ACHN (cell line): Measurements from ENCODE around the gene NOL4L.
"Not testable (repeated sequence)": the region's sequence is repeated elsewhere in the genome, so short reads cannot be mapped to it uniquely, and the experiment has no call there.

ENCODE experiments used
- DNase-seq: peaks from one replicate; pipeline ENCODE4 v3.0.0-alpha.2; 2015
- in situ Hi-C: cut with HindIII; loops from 2 replicates; pipeline ENCODE4 v1.10.0; 2017; ENCODE audit warnings: low sequenced_read_pairs, low pct_ligation_motif_present, low pct_unique_long_range_greater_than_20kb

Gene NOL4L

GRCh38 chr20:32603046-32603726 is 18.1 kb upstream of the NOL4L start:
- no peak for DNase-seq
- in situ Hi-C loops, result no loop called here

- in situ Hi-C loops, result no loop called here
- DNase-seq, result no peak
These were observed 17.1 kb upstream of the NOL4L start for GRCh38 chr20:32602273-32602672.

GRCh38 chr20:32600681-32601237 is 15.6 kb upstream of the NOL4L start:
- DNase-seq, result no peak
- in situ Hi-C loops, result no loop called here

- in situ Hi-C loops, result no loop called here
- no peak for DNase-seq
These were observed 14.7 kb upstream of the NOL4L start for GRCh38 chr20:32599783-32600340.

- in situ Hi-C loops, result no loop called here
These were observed 13.5 kb upstream of the NOL4L start for GRCh38 chr20:32598606-32599005.

GRCh38 chr20:32597714-32598113 is 12.6 kb upstream of the NOL4L start:
- in situ Hi-C loops, result no loop called here
- DNase-seq, result no peak

More at GRCh38 chr20:32598606-32599005, 13.5 kb upstream of the NOL4L start:
- DNase-seq, result no peak

- DNase-seq, result no peak
- in situ Hi-C loops, result no loop called here
These were observed 11.6 kb upstream of the NOL4L start for GRCh38 chr20:32596681-32597252.

GRCh38 chr20:32595143-32595542 is 10.0 kb upstream of the NOL4L start:
- DNase-seq, result no peak
- in situ Hi-C loops, result no loop called here

GRCh38 chr20:32594669-32595068 is 9.5 kb upstream of the NOL4L start:
- DNase-seq, in situ Hi-C loops: not testable (repeated sequence)

- in situ Hi-C loops, result no loop called here
- no peak for DNase-seq
These were observed 9.1 kb upstream of the NOL4L start for GRCh38 chr20:32594204-32594603.

GRCh38 chr20:32592616-32593015 is 7.5 kb upstream of the NOL4L start:
- in situ Hi-C loops, DNase-seq: not testable (repeated sequence)

GRCh38 chr20:32592022-32592421 is 6.9 kb upstream of the NOL4L start:
- no peak for DNase-seq
- in situ Hi-C loops, result no loop called here

GRCh38 chr20:32589769-32590168 is 4.6 kb upstream of the NOL4L start:
- DNase-seq, result no peak
- in situ Hi-C loops, result no loop called here

- DNase-seq, result peak; percentile 4
- in situ Hi-C loops, result no loop called here
These were observed 4.1 kb upstream of the NOL4L start for GRCh38 chr20:32589256-32589655.

GRCh38 chr20:32588040-32588439 is 2.9 kb upstream of the NOL4L start:
- DNase-seq, result no peak

GRCh38 chr20:32586291-32586690 is 1.2 kb upstream of the NOL4L start:
- no peak for DNase-seq
- in situ Hi-C loops, result no loop called here

More at GRCh38 chr20:32588040-32588439, 2.9 kb upstream of the NOL4L start:
- in situ Hi-C loops, result no loop called here

- DNase-seq, result no peak
- in situ Hi-C loops, result no loop called here
These were observed 524 bp upstream of the NOL4L start for GRCh38 chr20:32585586-32586127.

GRCh38 chr20:32583581-32584070 is 1.5 kb downstream of the NOL4L start:
- DNase-seq, result no peak
- in situ Hi-C loops, result no loop called here
